ENCODE data around the gene THRA.

THRA gene

GRCh38 chr17:40041196-40041595, 21.6 kb upstream of the THRA start:
- H3K27ac Mint-ChIP-seq, result no peak overlapping the region
- no peaks in the 10 kb centered on the region for H3K27me3 Mint-ChIP-seq (ENCODE audit: low read depth, poor library complexity)
- peaks cover 41% of the 10 kb centered on the region for H3K36me3 Mint-ChIP-seq (ENCODE audit: low read depth)
- DNase-seq, result no peak
- H3K4me3 Mint-ChIP-seq, result no peak overlapping the region
- H3K9me3 Mint-ChIP-seq, result no peaks in the 10 kb centered on the region
- H3K4me1 Mint-ChIP-seq, result peaks cover 11% of the 10 kb centered on the region
- TF ChIP-seq CTCF (IDR thresholded peaks at IDR 0.05), result no peak

- Mint-ChIP-seq H3K27ac (no peak overlapping the region), H3K36me3 (ENCODE audit: low read depth) (peaks cover 19% of the 10 kb centered on the region)
- no peak for TF ChIP-seq CTCF (IDR thresholded peaks at IDR 0.05)
These were observed 6.3 kb upstream of the THRA start for GRCh38 chr17:40056379-40057015.

GRCh38 chr17:40058186-40058784, 4.5 kb upstream of the THRA start:
- Mint-ChIP-seq H3K27me3 (ENCODE audit: low read depth, poor library complexity) (peaks cover 29% of the 10 kb centered on the region), H3K36me3 (ENCODE audit: low read depth) (peaks cover 6% of the 10 kb centered on the region), H3K27ac (no peak overlapping the region), H3K4me3 (no peak overlapping the region), H3K9me3 (no peaks in the 10 kb centered on the region), H3K4me1 (peaks cover 38% of the 10 kb centered on the region)
- TF ChIP-seq CTCF (IDR thresholded peaks at IDR 0.05), result no peak
- DNase-seq, result no peak

More at GRCh38 chr17:40056379-40057015, 6.3 kb upstream of the THRA start:
- H3K9me3 Mint-ChIP-seq, result no peaks in the 10 kb centered on the region
- no peak overlapping the region for H3K4me3 Mint-ChIP-seq
- H3K27me3 Mint-ChIP-seq (ENCODE audit: low read depth, poor library complexity), result peaks cover 24% of the 10 kb centered on the region
- H3K4me1 Mint-ChIP-seq, result peaks cover 32% of the 10 kb centered on the region
- DNase-seq, result no peak

- H3K27me3 Mint-ChIP-seq (ENCODE audit: low read depth, poor library complexity), result peaks cover 31% of the 10 kb centered on the region
- H3K27ac Mint-ChIP-seq, result no peak overlapping the region
- peaks cover 5% of the 10 kb centered on the region for H3K36me3 Mint-ChIP-seq (ENCODE audit: low read depth)
- no peak overlapping the region for H3K4me3 Mint-ChIP-seq
- H3K9me3 Mint-ChIP-seq, result no peaks in the 10 kb centered on the region
- peaks cover 41% of the 10 kb centered on the region for H3K4me1 Mint-ChIP-seq
- DNase-seq, result no peak
- TF ChIP-seq CTCF (IDR thresholded peaks at IDR 0.05), result no peak
These were observed 3.9 kb upstream of the THRA start for GRCh38 chr17:40058865-40059264.

- no peak for TF ChIP-seq CTCF (IDR thresholded peaks at IDR 0.05)
- H3K9me3 Mint-ChIP-seq, result no peaks in the 10 kb centered on the region
- peaks cover 34% of the 10 kb centered on the region for H3K27me3 Mint-ChIP-seq (ENCODE audit: low read depth, poor library complexity)
- H3K4me3 Mint-ChIP-seq, result no peak overlapping the region
- H3K36me3 Mint-ChIP-seq (ENCODE audit: low read depth), result no peaks in the 10 kb centered on the region
- peaks cover 46% of the 10 kb centered on the region for H3K4me1 Mint-ChIP-seq
- no peak overlapping the region for H3K27ac Mint-ChIP-seq
- DNase-seq, result no peak
These were observed 2.9 kb upstream of the THRA start for GRCh38 chr17:40059729-40060475.

Measured in nephron progenitor cell (in vitro differentiated cells).